ENCODE results near the gene PEX11G. TPM values are rescaled to one million over a fixed set of nuclear protein-coding genes. Genes with fewer than 3 reads are reported as not detected.

Gene PEX11G
- total RNA-seq, 1 donor from 2014 or later = 2.7 TPM

DNA sequence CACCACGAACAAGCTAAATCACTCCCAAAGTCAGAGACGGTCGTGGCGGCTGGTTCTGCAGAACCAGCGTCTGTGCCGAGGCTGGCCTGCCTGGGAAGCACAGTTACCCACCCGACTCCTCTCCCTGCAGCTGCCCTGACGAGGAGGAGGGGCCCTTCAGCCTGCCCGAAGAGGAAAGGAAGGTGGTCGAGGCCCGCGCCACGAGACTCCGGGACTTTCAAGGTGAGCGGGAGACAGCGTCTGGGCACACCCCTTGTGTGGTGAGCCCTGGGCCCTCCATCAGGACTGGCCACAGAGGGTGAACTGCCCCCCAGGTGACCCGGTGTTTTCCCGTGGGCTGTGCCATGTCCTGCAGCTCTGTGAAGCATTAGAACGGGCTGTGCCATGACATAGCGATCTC, 29.1 kb downstream of the PEX11G start:
- H3K4me3 ChIP-seq = no peak overlapping the region
- intact Hi-C loops (cut with DNase I) = no loop called here
- no peaks in the 10 kb centered on the region for H3K4me1 ChIP-seq
- H3K27me3 ChIP-seq = no peaks in the 10 kb centered on the region
- no peak for TF ChIP-seq CTCF (IDR thresholded peaks at IDR 0.05)
- H3K9me3 ChIP-seq = no peaks in the 10 kb centered on the region
- DNase-seq (ENCODE audit: extremely low spot score in 2 of 2) = no peak
- H3K27ac ChIP-seq = no peak overlapping the region
- H3K36me3 ChIP-seq = peaks cover 4 to 83% of the 10 kb centered on the region in 2 donors

DNA sequence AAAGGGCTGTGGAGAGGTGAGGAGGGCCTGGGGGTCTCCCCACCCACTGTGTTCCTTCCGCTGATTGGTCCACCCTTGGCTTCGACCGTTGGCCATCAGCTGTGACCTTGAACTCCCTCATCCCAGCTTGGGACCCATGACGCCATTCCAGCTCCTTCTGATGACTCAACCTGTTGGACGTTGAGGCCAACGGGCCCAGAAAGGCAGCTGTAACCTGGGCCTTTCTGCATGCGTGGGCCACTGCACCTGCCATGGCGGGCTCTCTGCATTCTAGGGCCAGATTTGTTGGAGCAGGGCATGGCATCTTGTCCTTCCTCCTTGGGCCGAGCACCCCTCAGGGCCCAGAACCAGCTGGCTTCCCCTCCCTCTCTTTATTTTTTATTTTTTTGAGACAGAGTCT, 30.2 kb downstream of the PEX11G start:
- H3K4me1 ChIP-seq = no peaks in the 10 kb centered on the region
- no peak for TF ChIP-seq CTCF (IDR thresholded peaks at IDR 0.05)
- TF ChIP-seq POLR2AphosphoS5 (IDR thresholded peaks at IDR 0.05; ENCODE audit: insufficient read depth in 1 of 2, low read depth in 1 of 2) = no peak
- TF ChIP-seq POLR2A (IDR thresholded peaks at IDR 0.05) = no peak
- no peaks in the 10 kb centered on the region for H3K9me3 ChIP-seq
- peaks cover 4 to 83% of the 10 kb centered on the region in 2 donors for H3K36me3 ChIP-seq
- no peaks in the 10 kb centered on the region for H3K27me3 ChIP-seq
- intact Hi-C loops (cut with DNase I) = no loop called here
- DNase-seq (ENCODE audit: extremely low spot score in 2 of 2) = no peak
- no peak overlapping the region for H3K27ac ChIP-seq
- no peak overlapping the region for H3K4me3 ChIP-seq

- no peaks in the 10 kb centered on the region for H3K9me3 ChIP-seq
- TF ChIP-seq CTCF (IDR thresholded peaks at IDR 0.05) (no peak), POLR2AphosphoS5 (IDR thresholded peaks at IDR 0.05; ENCODE audit: insufficient read depth in 1 of 2, low read depth in 1 of 2) (no peak), POLR2A (IDR thresholded peaks at IDR 0.05) (no peak)
- peaks cover 0 to 78% of the 10 kb centered on the region in 2 donors for H3K36me3 ChIP-seq
- H3K27me3 ChIP-seq = no peaks in the 10 kb centered on the region
- H3K4me3 ChIP-seq = no peak overlapping the region
- DNase-seq (ENCODE audit: extremely low spot score in 2 of 2) = no peak
- intact Hi-C loops (cut with DNase I) = no loop called here
- no peaks in the 10 kb centered on the region for H3K4me1 ChIP-seq
- no peak overlapping the region for H3K27ac ChIP-seq
Observed at GRCh38 chr19:7456964-7457541, 31.8 kb downstream of the PEX11G start.

DNA sequence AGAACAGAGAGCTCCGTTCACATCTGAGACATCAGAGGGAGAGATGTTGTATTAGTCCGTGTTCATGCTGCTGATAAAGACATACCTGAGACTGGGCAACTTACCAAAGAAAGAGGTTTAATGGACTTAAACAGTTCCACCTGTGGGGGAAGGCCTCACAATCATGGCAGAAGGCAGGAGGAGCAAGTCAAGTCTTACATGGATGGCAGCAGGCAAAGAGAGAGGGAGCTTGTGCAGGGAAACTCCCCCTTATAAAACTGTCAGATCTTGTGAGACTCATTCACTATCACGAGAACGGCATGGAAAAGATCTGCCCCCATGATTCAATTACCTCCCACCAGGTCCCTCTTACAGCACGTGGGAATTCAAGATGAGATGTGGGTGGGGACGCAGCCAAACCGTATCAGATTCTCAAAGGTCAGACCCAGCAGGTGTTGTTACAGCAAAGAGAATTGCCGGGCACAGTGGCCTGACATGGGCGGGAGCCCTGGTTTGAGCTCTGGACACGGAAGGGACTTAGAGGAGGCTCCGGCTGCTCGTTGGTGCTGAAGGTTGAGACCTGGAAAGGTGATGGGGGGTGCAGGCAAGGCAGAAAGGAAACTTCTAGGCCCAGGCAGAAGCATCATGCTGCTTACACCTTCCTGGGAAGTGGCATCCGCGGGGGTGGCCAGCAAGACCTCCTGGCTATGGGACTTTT, 33.1 kb downstream of the PEX11G start:
- peaks cover 0 to 83% of the 10 kb centered on the region in 2 donors for H3K36me3 ChIP-seq
- intact Hi-C loops (cut with DNase I) = no loop called here

More for the DNA sequence above, 33.1 kb downstream of the PEX11G start:
- Histone ChIP-seq H3K4me1 (no peaks in the 10 kb centered on the region), H3K9me3 (no peaks in the 10 kb centered on the region), H3K27me3 (no peaks in the 10 kb centered on the region), H3K4me3 (no peak overlapping the region), H3K27ac (no peak overlapping the region)
- no peak for DNase-seq (ENCODE audit: extremely low spot score in 2 of 2)
- TF ChIP-seq POLR2AphosphoS5 (IDR thresholded peaks at IDR 0.05; ENCODE audit: insufficient read depth in 1 of 2, low read depth in 1 of 2) (no peak), POLR2A (IDR thresholded peaks at IDR 0.05) (no peak), CTCF (IDR thresholded peaks at IDR 0.05) (no peak)

Measured in vagina (tissue), 2 donors.